K562 (cell line): Measurements from ENCODE around the gene RECK. TPM values are rescaled to one million over a fixed set of nuclear protein-coding genes. Genes with fewer than 3 reads are reported as not detected.
A peak's percentile ranks its signal among the peaks of the same experiment; 100 is the strongest.

Experiments
- CREM ChIP-seq: IDR thresholded peaks from 2 replicates; pipeline ENCODE4 v1.6.1; 2014; ENCODE audit warnings: antibody characterized with exemption, low read depth
- EHMT2 ChIP-seq: fragments of 450-650 bp; IDR thresholded peaks from 2 replicates; pipeline ENCODE4 v1.6.1; 2018; ENCODE audit warnings: antibody characterized with exemption
- HNRNPUL1 ChIP-seq: fragments of 200-400 bp; formaldehyde crosslinking; IDR thresholded peaks from 2 replicates; pipeline ENCODE4 v1.6.1; 2017; ENCODE audit warnings: low read length
- POLR2AphosphoS5 ChIP-seq: IDR thresholded peaks from 2 replicates; pipeline ENCODE4 v1.6.1; 2011; ENCODE audit warnings: mild to moderate bottlenecking, low read depth, low read length, moderate library complexity; ENCODE audit not compliant: control insufficient read depth, insufficient read depth
- PYGO2 ChIP-seq: fragments of 450-650 bp; IDR thresholded peaks from 2 replicates; pipeline ENCODE4 v1.6.1; 2016; ENCODE audit warnings: mild to moderate bottlenecking, missing genetic modification characterization, moderate library complexity, missing compliant biosample characterization
- SPI1 ChIP-seq: IDR thresholded peaks from 2 replicates; pipeline ENCODE4 v1.6.1; 2011; ENCODE audit warnings: low read depth, low read length, control low read depth, borderline replicate concordance
- TEAD4 ChIP-seq, 2 experiments: sonication (generic) in 1 of 2; formaldehyde crosslinking in 1 of 2; IDR thresholded peaks; 2 replicates each; pipeline versions ENCODE4 v1.6.1 to v1.8.0; 2012 to 2022; ENCODE audit warnings: borderline replicate concordance in 1 of 2, inconsistent platforms in 1 of 2, low read length in 1 of 2, mild to moderate bottlenecking in 1 of 2, missing genetic modification reagents in 1 of 2
- ZNF589 ChIP-seq: fragments of 200-800 bp; sonication (Bioruptor generic); IDR thresholded peaks from 2 replicates; pipeline ENCODE4 v1.6.1; 2016; ENCODE audit warnings: low read depth, missing genetic modification characterization, missing compliant biosample characterization
- polyA plus RNA-seq, 8 experiments: library from polyadenylated mRNA; depleted of rRNA in 4 of 8; stranded (reverse) in 5 of 8; unstranded in 3 of 8; fragments of >200 nt; fragmentation: Nextera tagmentation in 2 of 8; fragmentation: Illumina TruSeq in 1 of 8; extraction: Ambion mirVana in 2 of 8; extraction: Trizol in 1 of 8; gene quantifications; 2 replicates each; pipeline versions ENCODE4 v1.2.1 to v1.2.3, GENCODE V29; 2011 to 2014; ENCODE audit warnings: inconsistent platforms in 1 of 8, missing spikeins in 1 of 8
- total RNA-seq, 7 experiments: library from RNA; depleted of rRNA in 6 of 7; stranded (reverse); fragments of >200 nt in 6 of 7; fragmentation: Illumina TruSeq in 2 of 7; extraction: Trizol in 2 of 7; gene quantifications; 2 replicates each; pipeline versions ENCODE4 v1.2.1 to v1.2.3, GENCODE V29; 2011 to 2021; ENCODE audit warnings: low replicate concordance in 1 of 7
- TF ChIP-seq, protein P1 (sequence below): fragments of 450-650 bp; formaldehyde crosslinking; IDR thresholded peaks from 2 replicates; pipeline ENCODE4 v1.4.0; 2022; ENCODE audit warnings: mild to moderate bottlenecking, moderate library complexity
- TF ChIP-seq, protein P2 (sequence below), 2 experiments: IDR thresholded peaks in 1 of 2; conservative IDR thresholded peaks in 1 of 2; 2 replicates each; pipeline ENCODE4 v1.6.1; 2016; ENCODE audit warnings: low read depth in 2 of 2, mild to moderate bottlenecking in 1 of 2, missing compliant biosample characterization in 1 of 2, missing genetic modification characterization in 1 of 2, moderate library complexity in 1 of 2
- TF ChIP-seq, protein P3 (sequence below): fragments of 250-450 bp; sonication (Bioruptor Pico); IDR thresholded peaks from 2 replicates; pipeline ENCODE4 v1.5.0; 2021
- TF ChIP-seq, protein P4 (sequence below), 2 experiments: fragments of 450-650 bp; formaldehyde crosslinking in 1 of 2; IDR thresholded peaks; 2 replicates each; pipeline versions ENCODE4 v1.4.0 to v1.6.1; 2014 to 2020; ENCODE audit warnings: mild to moderate bottlenecking in 2 of 2, borderline replicate concordance in 1 of 2, low read depth in 1 of 2

The RECK gene
- total and polyA plus RNA-seq, 9 of the 15 experiments (the other 6 are each of a cell fraction or from before 2014, with no cell fraction given), result 0.04 to 0.36 (median 0.16) TPM

DNA sequence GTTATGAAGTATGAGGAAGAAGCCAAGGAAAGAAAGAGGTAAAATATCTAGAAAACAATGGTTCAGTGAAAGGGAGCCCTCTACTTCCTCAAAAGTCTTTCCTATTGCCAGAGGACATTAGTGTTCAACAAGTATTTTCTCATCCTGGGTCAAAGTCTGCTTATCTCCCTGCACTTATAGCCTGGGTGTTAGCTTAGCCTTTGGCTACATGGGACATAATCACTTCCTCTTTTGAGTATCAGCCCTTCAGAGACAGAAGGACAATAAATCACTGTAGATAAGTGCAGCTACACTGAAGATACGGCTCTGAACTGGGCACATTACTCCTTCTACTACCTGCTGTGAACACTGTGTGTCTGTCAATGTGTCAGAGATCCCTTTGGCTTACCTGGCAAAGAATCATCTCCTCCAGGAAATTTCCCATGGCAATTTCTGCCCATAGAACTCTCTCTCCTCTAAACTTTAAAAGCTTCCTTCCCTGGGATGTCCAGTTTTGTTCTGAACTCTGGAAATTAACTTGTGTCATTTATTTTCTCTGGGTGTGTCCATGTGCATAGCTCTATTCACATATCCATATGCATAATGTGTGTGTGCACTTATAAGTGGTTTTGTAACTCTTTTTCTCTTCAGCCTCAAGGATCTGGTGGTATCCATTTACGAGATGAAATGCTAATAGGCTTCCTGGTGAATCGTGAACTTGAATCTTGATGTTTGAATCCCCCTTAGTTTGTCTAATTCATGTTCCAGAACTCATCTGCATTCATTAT, 30.0 kb upstream of the RECK start (continued):
- TF ChIP-seq, protein P1, sequence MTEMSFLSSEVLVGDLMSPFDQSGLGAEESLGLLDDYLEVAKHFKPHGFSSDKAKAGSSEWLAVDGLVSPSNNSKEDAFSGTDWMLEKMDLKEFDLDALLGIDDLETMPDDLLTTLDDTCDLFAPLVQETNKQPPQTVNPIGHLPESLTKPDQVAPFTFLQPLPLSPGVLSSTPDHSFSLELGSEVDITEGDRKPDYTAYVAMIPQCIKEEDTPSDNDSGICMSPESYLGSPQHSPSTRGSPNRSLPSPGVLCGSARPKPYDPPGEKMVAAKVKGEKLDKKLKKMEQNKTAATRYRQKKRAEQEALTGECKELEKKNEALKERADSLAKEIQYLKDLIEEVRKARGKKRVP (CRISPR knock-in tag), result 0 out of 2 replicates have a peak, but pooled peaks have one; percentile 16
- TF ChIP-seq, protein P2, sequence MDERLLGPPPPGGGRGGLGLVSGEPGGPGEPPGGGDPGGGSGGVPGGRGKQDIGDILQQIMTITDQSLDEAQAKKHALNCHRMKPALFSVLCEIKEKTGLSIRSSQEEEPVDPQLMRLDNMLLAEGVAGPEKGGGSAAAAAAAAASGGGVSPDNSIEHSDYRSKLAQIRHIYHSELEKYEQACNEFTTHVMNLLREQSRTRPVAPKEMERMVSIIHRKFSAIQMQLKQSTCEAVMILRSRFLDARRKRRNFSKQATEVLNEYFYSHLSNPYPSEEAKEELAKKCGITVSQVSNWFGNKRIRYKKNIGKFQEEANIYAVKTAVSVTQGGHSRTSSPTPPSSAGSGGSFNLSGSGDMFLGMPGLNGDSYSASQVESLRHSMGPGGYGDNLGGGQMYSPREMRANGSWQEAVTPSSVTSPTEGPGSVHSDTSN (CRISPR knock-in tag; IDR thresholded peaks at IDR 0.05; ENCODE audit: low read depth), result peak; percentile 59; the same call in 1 of the 2 replicates
- TF ChIP-seq, protein P2 (tag; conservative IDR thresholded peaks at IDR 0.05; ENCODE audit: low read depth), result peak; percentile 95
- TF ChIP-seq, protein P3, sequence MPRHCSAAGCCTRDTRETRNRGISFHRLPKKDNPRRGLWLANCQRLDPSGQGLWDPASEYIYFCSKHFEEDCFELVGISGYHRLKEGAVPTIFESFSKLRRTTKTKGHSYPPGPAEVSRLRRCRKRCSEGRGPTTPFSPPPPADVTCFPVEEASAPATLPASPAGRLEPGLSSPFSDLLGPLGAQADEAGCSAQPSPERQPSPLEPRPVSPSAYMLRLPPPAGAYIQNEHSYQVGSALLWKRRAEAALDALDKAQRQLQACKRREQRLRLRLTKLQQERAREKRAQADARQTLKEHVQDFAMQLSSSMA, result no peak
- TF ChIP-seq PYGO2 (tag) (0 out of 2 replicates have a peak, but pooled peaks have one; percentile 36), EHMT2 (0 out of 2 replicates have a peak, but pooled peaks have one; percentile 10), ZNF589 (CRISPR knock-in tag) (no peak), POLR2AphosphoS5 (0 out of 2 replicates have a peak, but pooled peaks have one; percentile 27), TEAD4 (IDR thresholded peaks at IDR 0.05; ENCODE audit: low read length) (peak; percentile 90), TEAD4 (CRISPR knock-in tag; IDR thresholded peaks at IDR 0.05; ENCODE audit: borderline replicate concordance) (no peak), SPI1 (peak; percentile 99), CREM (peak; percentile 25; the same call in 1 of the 2 replicates), HNRNPUL1 (no peak)
- TF ChIP-seq, protein P4, sequence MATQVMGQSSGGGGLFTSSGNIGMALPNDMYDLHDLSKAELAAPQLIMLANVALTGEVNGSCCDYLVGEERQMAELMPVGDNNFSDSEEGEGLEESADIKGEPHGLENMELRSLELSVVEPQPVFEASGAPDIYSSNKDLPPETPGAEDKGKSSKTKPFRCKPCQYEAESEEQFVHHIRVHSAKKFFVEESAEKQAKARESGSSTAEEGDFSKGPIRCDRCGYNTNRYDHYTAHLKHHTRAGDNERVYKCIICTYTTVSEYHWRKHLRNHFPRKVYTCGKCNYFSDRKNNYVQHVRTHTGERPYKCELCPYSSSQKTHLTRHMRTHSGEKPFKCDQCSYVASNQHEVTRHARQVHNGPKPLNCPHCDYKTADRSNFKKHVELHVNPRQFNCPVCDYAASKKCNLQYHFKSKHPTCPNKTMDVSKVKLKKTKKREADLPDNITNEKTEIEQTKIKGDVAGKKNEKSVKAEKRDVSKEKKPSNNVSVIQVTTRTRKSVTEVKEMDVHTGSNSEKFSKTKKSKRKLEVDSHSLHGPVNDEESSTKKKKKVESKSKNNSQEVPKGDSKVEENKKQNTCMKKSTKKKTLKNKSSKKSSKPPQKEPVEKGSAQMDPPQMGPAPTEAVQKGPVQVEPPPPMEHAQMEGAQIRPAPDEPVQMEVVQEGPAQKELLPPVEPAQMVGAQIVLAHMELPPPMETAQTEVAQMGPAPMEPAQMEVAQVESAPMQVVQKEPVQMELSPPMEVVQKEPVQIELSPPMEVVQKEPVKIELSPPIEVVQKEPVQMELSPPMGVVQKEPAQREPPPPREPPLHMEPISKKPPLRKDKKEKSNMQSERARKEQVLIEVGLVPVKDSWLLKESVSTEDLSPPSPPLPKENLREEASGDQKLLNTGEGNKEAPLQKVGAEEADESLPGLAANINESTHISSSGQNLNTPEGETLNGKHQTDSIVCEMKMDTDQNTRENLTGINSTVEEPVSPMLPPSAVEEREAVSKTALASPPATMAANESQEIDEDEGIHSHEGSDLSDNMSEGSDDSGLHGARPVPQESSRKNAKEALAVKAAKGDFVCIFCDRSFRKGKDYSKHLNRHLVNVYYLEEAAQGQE (IDR thresholded peaks at IDR 0.05; ENCODE audit: borderline replicate concordance), result peak; percentile 6; the same call in 1 of the 2 replicates
- TF ChIP-seq, protein P4 (CRISPR knock-in tag; IDR thresholded peaks at IDR 0.05; ENCODE audit: low read depth), result no peak
